ENCODE results near the gene ATP6AP2.

DNA sequence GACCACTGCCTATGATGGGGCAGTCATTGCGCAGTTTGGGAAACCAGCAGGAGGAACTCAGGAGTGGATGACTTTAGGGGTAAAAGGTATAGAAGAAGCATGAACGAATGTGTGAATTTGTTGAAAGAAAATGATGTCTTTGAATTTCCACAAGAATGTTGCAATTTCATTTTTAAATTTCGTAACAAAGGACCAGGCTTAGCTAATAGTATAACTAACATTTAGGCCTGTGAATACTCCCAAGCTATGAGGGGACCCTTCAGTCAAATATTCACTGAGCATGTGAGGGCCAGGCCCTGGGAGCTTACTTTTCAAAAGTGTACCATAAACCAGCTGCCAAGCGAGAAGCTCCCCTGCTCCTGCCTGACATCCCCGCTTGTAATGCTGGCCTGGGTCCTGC is 47.7 kb downstream of the ATP6AP2 start:
- no peak for TF ChIP-seq POLR2A (IDR thresholded peaks at IDR 0.05)
- no peak for TF ChIP-seq CTCF (IDR thresholded peaks at IDR 0.05)
